Neural cell (in vitro differentiated cells): Measurements from ENCODE around the gene POTEI.
"Not testable (repeated sequence)": the region's sequence is repeated elsewhere in the genome, so short reads cannot be mapped to it uniquely, and the experiment has no call there.

Source experiments
- EZH2 ChIP-seq: fragments of 200-600, 300-800 bp; shearing (Covaris generic), sonication (generic); IDR thresholded peaks from 2 replicates; pipeline ENCODE4 v1.6.1; 2014; ENCODE audit warnings: antibody characterized with exemption, low read length, borderline replicate concordance, mild to moderate bottlenecking; ENCODE audit not compliant: insufficient read depth, poor library complexity, severe bottlenecking
- MXI1 ChIP-seq: fragments of 450-650 bp; conservative IDR thresholded peaks from 2 replicates; pipeline ENCODE4 v1.6.1; 2014; ENCODE audit warnings: antibody characterized with exemption, mild to moderate bottlenecking; ENCODE audit not compliant: poor library complexity, severe bottlenecking
- TF ChIP-seq, protein P1 (sequence below): fragments of 450-650 bp; IDR thresholded peaks from 2 replicates; pipeline ENCODE4 v1.5.1; 2014; ENCODE audit warnings: antibody characterized with exemption, mild to moderate bottlenecking, moderate library complexity; ENCODE audit not compliant: poor library complexity, severe bottlenecking

DNA sequence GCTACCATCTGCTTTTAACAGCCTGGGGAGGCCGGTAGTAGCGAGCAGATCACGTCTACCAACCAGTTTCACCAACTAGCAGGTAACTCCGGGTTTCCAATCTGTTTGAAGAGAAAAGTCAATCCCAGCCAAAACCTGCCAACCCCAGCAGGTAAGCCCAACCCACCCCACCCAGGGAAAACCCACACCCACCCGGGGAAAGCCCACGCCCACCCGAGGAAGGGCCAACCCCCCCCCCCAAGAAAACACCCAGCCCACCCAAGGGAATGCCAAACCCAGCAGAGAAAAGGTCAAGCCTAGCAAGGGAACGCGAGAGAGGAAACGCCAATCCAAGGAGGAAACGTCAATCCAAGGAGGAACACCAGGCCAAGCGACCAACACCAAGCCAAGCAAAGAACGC lies at the start of gene POTEI:
- TF ChIP-seq, protein P1, sequence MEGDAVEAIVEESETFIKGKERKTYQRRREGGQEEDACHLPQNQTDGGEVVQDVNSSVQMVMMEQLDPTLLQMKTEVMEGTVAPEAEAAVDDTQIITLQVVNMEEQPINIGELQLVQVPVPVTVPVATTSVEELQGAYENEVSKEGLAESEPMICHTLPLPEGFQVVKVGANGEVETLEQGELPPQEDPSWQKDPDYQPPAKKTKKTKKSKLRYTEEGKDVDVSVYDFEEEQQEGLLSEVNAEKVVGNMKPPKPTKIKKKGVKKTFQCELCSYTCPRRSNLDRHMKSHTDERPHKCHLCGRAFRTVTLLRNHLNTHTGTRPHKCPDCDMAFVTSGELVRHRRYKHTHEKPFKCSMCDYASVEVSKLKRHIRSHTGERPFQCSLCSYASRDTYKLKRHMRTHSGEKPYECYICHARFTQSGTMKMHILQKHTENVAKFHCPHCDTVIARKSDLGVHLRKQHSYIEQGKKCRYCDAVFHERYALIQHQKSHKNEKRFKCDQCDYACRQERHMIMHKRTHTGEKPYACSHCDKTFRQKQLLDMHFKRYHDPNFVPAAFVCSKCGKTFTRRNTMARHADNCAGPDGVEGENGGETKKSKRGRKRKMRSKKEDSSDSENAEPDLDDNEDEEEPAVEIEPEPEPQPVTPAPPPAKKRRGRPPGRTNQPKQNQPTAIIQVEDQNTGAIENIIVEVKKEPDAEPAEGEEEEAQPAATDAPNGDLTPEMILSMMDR: not testable (repeated sequence)
- not testable (repeated sequence) for TF ChIP-seq MXI1, EZH2
